ENCODE measurements around the gene NHEJ1.

- no peak for TF ChIP-seq CTCF (IDR thresholded peaks at IDR 0.05)
- TF ChIP-seq POLR2AphosphoS5 (IDR thresholded peaks at IDR 0.05): no peak
- no peak for TF ChIP-seq POLR2A (IDR thresholded peaks at IDR 0.05)
These were observed 101.3 kb downstream of the NHEJ1 start for GRCh38 chr2:219059375-219059724.
